OCI-LY7 (cell line): ENCODE measurements around the gene MROH9.

Experiments
- CTCF ChIP-seq: fragments of 200-600 bp; sonication (generic); conservative IDR thresholded peaks from 2 replicates; pipeline ENCODE4 v1.5.1; 2014; ENCODE audit warnings: mild to moderate bottlenecking, antibody characterized with exemption, low read length, moderate library complexity, mixed read lengths
- EZH2phosphoT487 ChIP-seq: fragments of 200-600 bp; sonication (generic); IDR thresholded peaks from 2 replicates; pipeline ENCODE4 v1.6.1; 2018; ENCODE audit warnings: low read depth, borderline replicate concordance, mild to moderate bottlenecking, mixed run types, antibody characterized with exemption, low read length, moderate library complexity, mixed read lengths

DNA sequence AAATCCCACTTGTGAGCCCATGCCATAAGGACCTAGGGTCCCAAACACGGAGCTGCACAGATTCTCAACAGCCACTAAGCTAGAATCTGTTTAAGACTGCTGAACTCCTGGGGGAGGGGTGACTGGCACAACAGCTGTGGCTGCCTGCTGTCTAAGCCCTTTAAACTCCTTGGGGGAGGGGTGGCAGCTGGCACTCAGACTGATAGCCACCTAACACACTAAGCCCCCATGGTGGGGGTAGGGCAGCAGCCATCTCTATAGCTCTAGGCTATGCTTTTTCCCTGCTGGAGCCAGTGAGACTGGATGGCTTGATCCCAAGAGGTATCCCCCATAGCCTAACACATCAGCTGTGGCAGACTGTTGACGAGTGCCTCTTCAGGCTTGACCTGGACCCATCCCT, 82.1 kb downstream of the MROH9 start:
- no peak for TF ChIP-seq CTCF
- TF ChIP-seq EZH2phosphoT487, result no peak
